CD4-positive, alpha-beta T cell treated with Interleukin-6 for 4 hours (primary cell): ENCODE measurements around the gene UCK1.

Experiments
- DNase-seq: peaks from one replicate; pipeline ENCODE4 v3.0.0-alpha.2; 2020; ENCODE audit warnings: mixed read lengths

Gene UCK1

DNA sequence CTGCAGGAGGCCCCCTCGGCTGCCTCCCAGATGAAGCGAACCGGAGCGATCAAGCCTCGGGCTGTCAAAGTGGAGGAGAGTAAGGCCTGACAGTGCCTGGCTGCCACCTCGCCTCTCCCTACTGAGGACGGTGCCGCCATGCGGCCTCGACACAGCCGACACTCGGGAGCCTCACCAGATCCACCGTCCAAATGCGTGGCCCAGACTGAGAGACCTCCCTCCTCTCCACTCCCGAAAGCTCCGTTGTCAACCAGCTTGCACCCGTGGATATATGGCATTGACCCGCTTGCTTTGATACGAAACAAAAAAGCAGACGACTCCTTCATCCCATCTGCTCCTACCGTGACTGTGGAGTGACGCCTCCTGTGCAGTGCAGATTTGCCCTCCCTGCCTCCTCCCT lies 35.3 kb downstream of the UCK1 start:
- DNase-seq, result no peak

DNA sequence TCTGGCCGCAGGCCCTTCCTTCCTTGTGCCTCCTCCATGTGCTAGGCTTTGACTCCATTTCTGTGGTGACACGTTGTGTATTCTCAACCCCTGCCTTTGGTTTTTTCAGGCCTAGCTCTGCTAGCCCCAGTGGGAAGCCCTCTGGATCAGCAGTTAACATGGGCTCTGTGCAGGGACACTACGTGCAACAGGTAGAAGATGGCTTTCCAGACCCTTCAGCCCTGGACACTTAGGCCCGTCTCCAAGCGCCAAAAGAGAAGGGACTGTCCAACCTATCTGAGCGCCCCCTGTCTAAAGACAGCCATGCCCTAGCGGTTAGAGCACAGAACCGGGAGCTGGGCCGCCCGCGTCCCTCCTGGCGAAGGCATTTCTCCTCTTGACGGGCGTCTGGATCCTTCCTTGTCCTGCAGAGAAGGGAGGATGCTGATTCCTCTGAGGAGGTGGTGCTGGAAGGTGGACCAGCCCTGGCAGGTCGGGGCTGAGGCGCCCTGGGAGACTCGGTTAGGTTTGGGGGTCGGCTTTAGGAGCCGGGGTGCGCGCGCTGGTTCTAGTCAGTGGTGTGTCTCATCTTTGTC lies 36.7 kb downstream of the UCK1 start:
- no peak for DNase-seq

DNA sequence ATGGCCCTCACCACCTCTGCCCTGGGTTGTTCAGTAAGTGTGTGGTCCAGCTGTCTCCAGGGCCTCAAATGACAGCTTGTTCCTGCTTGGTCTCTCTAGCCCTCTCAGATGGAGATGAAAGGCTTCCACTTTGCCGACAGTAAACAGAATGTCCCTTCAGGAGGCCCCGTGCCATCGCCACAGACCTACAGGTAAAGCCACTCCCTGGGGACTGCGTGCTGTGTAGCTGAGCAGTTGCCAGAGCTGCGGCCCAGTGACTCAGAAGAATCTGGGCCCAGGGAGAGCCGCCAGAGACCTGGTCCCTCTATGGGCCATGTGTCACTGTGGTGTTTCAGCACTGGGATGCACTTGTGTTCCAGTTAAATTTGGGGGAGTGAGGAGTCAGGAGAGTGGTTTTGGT lies 39.0 kb downstream of the UCK1 start:
- DNase-seq, result no peak

DNA sequence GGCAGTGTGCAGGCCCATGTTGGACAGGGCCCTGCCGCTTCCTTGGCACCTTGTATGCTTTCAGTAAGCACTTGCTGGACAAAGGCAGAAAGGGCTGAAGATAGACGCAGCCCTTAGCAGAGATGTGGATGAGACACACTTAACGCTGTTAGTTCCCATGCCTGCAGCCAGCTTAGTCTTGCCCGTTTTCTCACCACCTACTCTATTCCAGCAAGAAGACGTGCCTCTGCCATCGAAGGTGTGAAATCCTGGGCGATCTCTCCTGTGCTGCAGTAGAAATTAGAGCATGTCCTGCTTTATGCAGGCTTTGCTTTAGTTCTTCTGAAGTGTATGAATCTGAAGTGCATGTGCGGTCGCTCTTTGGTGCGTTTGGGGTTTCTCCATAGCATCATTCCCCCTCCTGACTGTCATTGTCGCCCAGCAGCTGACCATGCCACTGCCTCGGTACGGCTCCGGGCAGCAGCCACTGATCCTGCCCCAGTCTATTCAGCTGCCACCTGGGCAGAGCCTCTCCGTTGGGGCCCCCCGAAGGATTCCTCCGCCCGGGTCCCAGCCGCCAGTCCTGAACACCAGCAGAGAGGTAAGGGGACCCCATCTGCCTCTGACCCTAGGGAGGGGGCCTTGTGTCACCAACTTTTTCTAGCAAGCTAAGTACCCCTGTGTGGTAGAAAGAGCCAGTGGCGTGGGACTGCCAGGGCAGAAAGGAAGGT lies 39.9 kb downstream of the UCK1 start:
- DNase-seq, result no peak

DNA sequence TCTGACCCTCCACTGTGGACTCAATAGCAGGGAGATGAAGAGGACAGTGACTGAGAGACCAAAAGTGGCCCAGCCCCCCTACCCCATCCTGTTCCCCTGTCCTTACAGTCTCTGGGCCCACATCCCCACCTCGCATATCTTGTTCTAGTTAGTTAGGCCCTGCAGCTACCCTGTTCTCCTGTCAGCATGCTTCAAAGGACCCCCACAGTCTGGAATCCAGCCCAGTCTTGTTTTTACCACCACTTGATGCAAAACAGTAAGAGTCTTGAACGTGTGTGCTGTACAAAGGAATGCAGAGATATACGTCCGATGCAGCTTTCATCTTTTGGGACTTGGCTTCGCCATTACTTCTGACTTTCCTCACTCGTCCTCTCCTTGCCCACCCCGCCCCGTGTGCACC lies 40.5 kb downstream of the UCK1 start:
- no peak for DNase-seq

DNA sequence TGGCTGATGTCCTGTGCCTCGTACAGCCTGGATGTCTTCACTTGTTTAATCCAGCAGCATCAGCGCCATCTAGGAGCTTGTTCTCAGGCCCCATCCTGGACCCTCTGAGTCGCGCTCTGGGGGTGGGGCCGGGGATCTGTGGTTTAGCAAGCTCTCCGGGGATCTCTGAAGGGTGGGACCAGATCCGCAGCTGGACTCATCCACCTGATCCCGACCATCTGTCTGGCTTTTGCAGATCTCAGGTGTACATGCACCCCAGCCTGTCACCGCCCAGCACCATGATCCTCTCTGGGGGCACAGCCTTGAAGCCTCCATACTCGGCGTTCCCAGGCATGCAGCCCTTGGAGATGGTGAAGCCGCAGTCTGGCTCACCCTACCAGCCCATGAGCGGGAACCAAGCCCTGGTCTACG lies 43.4 kb downstream of the UCK1 start:
- no peak for DNase-seq

DNA sequence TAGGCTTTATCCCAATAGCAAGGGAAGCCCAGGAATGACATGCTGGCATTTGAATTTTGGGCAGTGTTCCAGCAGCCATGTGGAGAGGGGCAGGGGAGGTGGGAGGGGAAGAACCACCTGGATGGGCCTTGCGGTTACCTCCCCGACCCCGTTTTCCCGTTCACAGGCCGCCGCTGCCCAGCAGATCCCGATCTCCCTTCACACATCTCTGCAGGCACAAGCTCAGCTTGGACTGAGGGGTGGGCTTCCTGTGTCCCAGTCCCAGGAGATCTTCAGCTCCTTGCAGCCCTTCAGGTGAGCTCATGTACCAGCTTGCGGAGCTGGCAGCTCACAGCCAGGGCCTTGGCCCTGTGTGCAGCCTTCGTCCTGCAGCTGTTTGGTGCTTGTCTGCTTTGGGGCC lies 44.1 kb downstream of the UCK1 start:
- DNase-seq, result no peak

DNA sequence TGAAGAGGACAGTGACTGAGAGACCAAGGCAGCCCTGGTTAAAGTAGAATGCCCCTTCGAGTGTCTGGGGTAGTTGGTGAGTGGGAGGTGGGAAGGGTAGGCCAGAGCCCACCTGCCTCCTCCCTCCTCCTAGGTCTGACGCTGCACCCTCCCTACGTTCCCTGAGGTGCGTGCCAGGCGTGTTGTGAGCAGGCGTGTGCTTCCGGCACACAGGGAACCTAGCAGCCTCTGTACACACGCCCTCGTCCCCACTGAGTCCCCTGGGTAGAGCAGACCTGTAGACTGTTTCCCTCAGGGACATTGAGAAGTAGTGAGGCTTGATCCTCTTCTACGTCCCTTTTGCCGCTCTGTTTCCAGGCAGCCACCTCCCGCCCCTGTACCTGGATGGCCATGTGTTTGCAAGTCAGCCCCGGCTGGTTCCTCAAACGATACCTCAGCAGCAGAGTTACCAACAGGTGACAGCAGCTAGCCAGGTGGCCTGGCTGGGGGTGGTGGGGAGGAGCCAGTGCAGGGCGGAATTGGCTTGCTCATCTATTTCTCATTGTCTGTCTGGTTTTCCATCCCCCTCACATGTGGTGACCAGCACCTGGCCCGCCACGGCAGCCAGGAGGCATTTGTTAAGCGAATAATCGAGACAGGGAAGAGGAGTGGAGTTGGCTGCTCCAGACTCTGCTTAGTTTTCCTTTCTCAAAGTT lies 45.2 kb downstream of the UCK1 start:
- no peak for DNase-seq

DNA sequence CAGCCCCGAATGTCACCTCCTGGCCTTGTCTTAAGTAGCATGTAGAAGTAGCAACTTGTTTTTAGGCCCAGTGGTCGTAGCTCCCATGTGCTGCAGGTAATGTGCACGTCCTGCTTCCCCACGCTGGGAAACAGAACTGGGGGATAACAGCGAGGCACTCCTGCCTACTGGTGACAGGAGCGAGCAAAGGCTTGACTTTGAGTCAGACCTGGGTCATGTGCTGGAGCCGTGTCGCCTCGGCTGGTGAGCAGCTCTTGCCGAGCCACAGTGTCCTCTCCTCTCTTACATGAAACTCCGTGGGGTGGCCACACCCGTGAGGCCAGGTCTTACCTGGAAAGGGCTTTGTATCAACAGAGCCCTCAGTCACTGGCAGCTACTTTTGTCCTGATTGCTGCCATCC lies 45.9 kb downstream of the UCK1 start:
- no peak for DNase-seq

DNA sequence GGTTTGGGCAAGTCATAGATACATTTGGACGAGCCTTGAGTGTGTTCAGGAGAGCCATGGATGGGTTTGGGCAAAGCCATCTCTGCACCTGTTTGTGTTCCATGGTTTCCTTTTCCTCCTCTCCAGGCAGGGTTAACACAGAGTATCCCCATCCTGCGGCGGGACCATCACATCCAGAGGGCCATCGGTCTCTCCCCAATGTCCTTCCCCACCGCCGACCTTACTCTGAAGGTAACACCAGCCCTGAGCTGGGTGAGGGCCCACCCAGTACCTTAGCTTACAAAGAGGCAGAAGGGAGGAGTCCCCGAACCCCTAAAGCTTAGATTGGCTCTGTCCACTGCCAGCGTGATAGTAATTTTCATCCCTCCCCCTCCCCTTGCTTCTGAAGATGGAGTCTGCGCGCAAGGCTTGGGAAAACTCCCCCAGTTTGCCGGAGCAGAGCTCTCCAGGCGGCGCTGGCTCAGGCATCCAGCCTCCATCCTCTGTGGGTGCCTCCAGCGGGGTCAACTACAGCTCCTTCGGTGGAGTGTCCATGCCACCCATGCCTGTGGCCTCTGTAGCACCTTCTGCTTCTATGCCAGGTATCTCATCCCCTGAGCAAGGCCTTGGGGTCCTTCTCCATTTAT lies 46.4 kb downstream of the UCK1 start:
- no peak for DNase-seq

DNA sequence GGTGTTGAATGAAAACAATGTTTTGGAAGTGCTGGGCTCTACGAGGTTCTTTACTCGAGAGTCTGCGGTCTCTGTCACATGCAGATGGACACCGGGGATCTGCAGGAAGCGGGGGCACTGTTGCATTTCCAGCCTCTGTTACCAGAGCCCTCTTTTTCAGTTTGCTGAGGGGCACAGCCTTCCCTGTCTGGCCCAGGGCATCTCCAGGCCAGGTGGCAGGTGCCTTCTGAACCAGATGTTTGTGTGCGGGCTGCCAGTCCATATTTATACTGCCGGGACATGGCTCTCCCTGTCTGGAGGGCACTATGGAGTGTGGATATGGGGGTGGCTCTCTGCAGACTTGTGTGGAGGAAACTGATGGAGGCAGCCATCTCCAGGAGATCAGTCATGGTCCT lies 47.0 kb downstream of the UCK1 start:
- no peak for DNase-seq

DNA sequence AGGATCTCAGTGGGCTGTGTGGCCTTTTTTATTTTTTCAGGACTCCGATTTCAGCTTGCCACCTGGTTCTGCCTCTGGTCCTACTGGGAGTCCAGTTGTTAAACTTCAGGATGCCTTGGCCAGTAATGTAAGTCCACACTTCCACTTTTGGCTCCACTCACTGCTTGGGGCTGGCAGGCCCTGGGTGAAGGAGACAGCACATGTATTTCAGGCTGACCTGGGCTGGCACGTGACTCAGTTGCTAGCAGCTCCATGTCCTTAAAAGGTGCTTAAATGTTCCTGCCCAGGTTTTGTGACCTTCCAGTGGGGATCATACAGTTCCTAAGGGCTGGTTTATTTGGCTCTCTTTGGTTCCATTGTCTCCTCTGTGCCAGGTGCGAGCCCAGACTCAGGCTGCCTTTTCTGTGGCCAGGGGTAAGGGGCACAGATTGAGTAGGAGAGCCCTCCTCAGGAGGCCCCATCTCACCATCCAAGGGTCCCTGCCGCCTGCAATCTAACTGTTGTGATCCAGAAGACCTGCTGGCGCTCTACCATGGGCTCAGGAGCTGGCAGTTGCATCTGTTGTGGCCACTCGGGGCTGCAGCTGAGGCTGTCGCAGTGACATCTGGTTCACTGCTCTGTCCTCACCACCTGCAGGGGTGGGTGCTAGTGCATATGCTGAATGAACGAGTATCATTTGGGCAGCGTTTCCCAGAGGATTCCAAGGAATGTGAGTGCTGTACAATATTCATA lies 47.6 kb downstream of the UCK1 start:
- DNase-seq, result no peak

DNA sequence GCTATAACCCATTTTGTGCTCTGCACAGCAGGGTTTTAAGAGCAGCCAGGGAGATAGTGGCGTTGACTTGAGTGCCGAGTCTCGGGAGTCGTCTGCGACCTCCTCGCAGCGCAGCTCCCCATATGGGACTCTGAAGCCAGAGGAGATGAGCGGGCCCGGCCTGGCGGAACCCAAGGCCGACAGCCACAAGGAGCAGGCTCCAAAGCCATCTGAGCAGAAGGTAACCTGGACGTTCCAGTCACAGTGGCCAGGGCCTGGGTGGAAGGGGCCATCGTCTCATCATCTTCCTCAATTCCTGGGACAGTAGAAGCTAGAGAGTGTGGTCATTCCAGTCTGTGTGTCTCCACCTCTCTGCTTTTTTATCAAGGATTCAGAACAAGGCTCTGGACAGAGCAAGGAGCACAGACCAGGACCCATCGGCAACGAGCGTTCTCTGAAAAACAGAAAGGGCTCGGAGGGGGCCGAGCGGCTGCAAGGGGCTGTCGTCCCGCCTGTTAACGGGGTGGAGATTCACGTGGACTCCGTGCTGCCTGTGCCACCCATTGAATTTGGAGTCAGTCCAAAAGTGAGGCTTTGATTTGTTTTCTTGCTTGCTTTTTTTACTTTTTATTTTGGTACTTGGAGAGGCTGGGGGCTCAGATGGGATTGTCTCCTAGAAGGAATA lies 48.6 kb downstream of the UCK1 start:
- no peak for DNase-seq

DNA sequence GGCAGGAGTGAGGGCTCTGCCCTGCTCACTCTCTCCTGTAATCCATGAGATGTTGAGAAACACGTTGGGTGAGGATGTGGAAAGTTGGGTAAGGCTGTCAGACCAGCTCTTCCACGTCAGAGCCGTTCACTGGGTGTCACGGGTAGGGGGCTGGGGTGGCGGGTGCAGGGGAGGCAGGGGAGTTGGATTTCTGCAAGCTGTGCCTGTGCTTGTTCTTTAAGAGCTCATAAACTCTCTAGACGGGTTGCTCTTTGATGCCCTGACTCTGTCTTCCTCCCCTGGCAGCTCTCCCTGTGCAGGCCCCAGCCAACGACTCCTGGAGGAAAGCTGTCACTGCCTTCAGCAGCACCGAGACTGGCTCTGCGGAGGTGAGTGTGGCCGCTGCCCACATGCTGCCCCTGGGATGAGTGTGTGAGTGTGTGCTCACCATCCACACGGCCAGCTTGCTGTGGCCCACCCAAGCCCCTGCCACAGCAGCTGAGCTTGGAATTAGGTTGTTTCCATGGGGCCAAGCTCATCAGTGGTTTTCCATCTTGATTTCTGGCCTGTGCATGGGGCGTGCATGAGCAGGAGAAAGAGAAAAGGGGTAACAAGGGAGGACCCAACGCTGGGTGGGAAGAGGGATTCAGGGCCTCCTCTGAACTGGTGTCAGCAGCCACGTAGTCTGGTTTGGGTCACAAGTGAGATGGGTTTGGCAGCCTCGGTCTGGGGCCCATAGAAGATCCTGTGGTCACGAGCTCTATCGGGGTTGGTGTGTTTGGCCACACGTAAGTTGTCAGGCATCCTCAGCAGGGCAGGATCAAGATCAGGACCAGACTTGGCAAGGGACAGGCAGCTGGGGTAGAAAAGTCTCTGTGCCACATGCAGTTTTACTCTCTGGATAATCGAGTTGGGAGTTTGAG lies 49.4 kb downstream of the UCK1 start:
- no peak for DNase-seq

DNA sequence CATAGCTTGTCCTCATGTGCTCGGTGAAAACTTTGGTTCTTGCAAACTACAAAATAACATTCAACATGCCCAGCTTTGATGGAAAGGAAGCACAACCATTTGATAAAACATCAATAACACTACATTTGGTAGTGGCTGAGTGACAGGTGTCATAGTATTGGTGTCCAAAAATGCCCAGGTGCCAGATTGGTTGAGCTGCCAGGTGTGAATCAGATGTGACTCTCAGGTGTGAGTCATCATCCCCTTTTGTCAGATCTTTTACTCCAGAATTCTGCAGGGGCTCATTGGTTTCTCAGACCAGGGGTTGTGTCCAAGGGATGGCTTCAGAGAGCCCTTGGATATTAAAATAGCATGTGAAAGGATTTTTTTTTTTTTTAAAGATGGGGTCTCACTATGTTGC lies 50.8 kb downstream of the UCK1 start:
- peak; percentile 19 for DNase-seq

DNA sequence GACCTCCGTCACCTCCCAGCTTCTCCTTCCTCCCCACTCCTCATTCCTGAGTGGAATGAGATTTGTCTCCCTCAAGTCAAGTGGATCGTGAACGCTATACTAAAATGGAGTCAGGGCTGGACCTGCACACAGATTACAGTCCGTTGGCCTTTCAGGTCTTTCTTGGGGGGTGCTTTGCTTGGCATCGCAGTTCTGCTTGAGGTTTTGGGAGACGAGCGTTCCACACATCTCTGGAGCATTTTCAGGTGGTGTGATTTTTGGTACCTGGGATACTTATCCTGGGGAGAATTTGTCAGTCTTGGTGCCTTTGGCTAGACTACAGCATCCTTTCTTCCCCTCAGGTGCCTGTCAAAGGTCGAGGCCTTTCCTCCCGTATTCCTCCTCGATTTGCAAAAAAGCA lies 52.2 kb downstream of the UCK1 start:
- DNase-seq, result no peak

DNA sequence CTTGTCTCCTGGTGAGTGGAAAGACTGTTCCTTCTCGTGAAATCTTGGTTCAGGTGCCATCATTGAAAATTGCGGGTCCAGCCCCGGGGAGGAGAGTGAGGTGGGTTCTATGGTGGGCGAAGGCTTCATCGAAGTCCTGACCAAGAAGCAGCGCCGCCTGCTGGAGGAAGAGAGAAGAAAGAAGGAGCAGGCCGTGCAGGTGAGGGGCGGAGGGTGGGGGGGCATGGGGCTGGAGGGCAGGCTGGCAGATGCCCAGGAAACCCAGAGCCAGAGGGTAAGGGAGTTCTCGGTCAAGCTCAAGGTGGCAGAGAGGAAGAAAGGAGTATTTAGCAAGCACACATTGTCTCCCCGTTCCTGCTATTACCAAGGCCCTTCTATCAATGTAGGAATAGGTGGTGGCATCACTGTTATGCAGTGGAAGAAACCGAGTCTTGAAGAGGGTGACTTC lies 52.6 kb downstream of the UCK1 start:
- DNase-seq, result peak; percentile 72

DNA sequence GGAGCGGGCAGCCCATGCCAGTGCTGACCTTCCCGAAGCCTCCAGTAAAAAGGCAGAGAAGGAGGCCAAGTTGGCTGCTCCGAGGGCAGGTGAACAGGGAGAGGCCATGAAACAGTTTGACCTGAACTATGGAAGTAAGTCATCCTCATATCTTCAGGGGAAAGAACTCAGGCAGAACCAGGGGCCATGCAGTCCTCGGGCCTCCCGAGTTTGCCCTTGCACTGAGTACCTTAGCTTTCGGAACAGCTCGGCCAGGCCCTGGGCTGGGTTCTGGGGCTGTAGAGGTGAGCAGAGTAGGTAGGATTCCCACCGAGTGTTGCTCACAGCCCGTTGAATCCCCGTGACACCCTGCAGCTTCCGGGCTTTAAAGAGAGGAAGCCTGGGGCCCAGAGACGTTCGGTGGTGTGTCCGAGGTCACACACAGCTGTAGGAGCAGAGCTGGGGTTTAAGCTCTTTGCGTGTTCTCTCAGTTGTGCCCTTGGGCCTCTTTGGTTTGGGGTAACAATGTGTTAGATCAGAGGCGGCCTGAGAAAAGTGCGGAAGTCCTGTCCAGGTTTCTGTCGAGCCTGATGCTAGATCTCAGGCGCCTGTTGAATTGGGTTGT lies 53.1 kb downstream of the UCK1 start:
- no peak for DNase-seq

DNA sequence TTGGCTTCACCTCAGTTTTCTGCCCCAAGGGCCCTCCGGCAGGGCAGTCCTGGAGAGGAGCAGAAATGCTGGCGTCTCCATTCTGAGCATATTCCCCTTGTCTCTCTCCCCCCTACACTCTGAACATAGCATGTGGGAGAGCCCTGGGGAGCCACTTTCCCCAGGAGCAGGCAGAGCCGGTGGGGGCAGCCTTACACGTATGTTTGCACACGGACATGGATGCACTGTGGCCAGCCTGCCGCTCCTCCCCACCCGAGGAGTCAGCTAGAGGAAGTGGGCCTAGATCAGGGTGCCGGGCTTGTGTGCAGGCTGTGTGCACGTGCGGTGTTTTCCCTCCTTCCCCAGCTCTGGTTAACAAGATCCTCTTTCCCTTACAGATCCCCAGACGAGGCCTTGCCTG lies 53.7 kb downstream of the UCK1 start:
- no peak for DNase-seq

DNA sequence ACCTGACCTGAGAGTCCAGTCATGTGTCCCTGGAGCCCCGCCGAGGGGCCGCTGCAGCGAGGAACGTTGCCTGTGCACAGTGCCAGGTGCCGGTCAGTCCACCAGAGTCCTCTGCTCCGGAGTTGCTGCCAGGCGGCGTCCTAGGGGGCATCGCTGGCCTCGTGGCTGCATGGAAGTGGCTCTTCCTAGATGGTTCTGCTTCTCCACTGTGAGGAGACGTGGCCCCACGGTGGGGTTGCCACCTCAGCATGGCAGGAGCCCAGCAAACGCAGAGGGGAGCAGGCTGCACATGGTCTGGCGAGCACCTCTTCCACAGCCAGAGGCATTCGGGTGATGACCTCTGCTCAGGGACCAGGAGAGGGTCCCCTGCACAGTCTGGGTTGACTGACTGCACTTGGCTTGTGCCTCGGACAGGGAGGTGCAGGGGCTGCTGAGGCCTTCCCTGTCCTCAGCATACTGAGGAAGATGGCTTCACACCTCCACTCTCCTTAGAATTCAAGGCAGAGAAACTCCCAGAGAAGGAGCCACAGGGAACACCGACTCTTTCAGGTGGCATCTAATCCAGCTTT lies 54.2 kb downstream of the UCK1 start:
- no peak for DNase-seq
